K562 (cell line): ENCODE measurements around the gene FABP7. TPM values are rescaled to one million over a fixed set of nuclear protein-coding genes. Genes with fewer than 3 reads are reported as not detected.

Experiments used
- ATAC-seq: fragments of 200-7000 bp; cut with Tn5 transposase; 3 replicates; pipeline ENCODE4 v1.9.1; 2020; ENCODE audit warnings: moderate library complexity
- BruUV-seq: library from RNA; stranded (reverse); fragments of 400-500 nt; replicated peaks from 2 replicates; lab custom pipeline; 2021; lab: Mats Ljungman, UMichigan
- CTCF ChIA-PET: fragments of 300-600 bp; formaldehyde crosslinking; extraction: SDS; loops from one replicate; lab custom pipeline; 2021; ENCODE audit warnings: low intra/inter-chr PET ratio; lab: Yijun Ruan, JAX
- POLR2A ChIA-PET: fragments of 300-600, 350-650 bp; sonication (Branson Sonifier 250); formaldehyde crosslinking; extraction: SDS; loops from one replicate; lab custom pipeline; 2021; ENCODE audit warnings: antibody characterized with exemption, inconsistent platforms; lab: Yijun Ruan, JAX
- DNase-seq, 4 experiments: peaks; one replicate each; pipeline versions ENCODE4 v3.0.0 to v3.0.0-alpha.2; 2011 to 2018; ENCODE audit warnings: low spot score in 3 of 4, mixed read lengths in 3 of 4; ENCODE audit errors: extremely low read depth in 1 of 4
- FAIRE-seq: peaks from 2 replicates; lab custom pipeline; 2011; peaks lifted over from hg19 to GRCh38; lab: Jason Lieb, UNC
- H2AFZ ChIP-seq: 2 replicates; pipeline ENCODE4 v1.6.0; 2011; ENCODE audit warnings: low read depth, low read length, control low read depth, inconsistent platforms
- H3K27ac ChIP-seq: fragments of 200-600 bp; 3 replicates; pipeline ENCODE4 v1.8.0; 2011; ENCODE audit warnings: low read depth, mild to moderate bottlenecking, control low read depth, inconsistent platforms, low read length, moderate library complexity, mixed read lengths; ENCODE audit errors: extremely low read depth
- H3K27me3 ChIP-seq, 2 experiments: fragments of 300-600 bp in 1 of 2; 2 replicates in 1 of 2; 3 replicates in 1 of 2; pipeline versions ENCODE4 v1.6.0 to v1.8.0; 2011; ENCODE audit warnings: inconsistent platforms in 2 of 2, low read length in 2 of 2, mild to moderate bottlenecking in 1 of 2, mixed read lengths in 1 of 2, moderate library complexity in 1 of 2; ENCODE audit not compliant: control insufficient read depth in 2 of 2, insufficient read depth in 2 of 2
- H3K36me3 ChIP-seq: fragments of 300-600 bp; 3 replicates; pipeline ENCODE4 v1.8.0; 2011; ENCODE audit warnings: mild to moderate bottlenecking, low read length, inconsistent platforms; ENCODE audit not compliant: control insufficient read depth, insufficient read depth
- H3K4me1 ChIP-seq, 2 experiments: fragments of 200-600 bp in 1 of 2; replicated peaks in 1 of 2; 2 replicates in 1 of 2; 3 replicates in 1 of 2; pipeline versions ENCODE4 v1.5.1 to v1.8.0; 2011; ENCODE audit warnings: inconsistent platforms in 2 of 2, low read length in 2 of 2, mild to moderate bottlenecking in 1 of 2, mixed read lengths in 1 of 2, moderate library complexity in 1 of 2; ENCODE audit not compliant: control insufficient read depth in 2 of 2, insufficient read depth in 2 of 2
- H3K4me2 ChIP-seq: 2 replicates; pipeline ENCODE4 v1.6.1; 2011; ENCODE audit warnings: low read length, control low read depth, inconsistent platforms, mixed read lengths; ENCODE audit not compliant: insufficient read depth
- H3K4me3 ChIP-seq: fragments of 200-600 bp; sonication (generic), shearing (Covaris generic); 2 replicates; pipeline ENCODE4 v1.5.1; 2016; ENCODE audit warnings: control low read depth, inconsistent platforms
- H3K79me2 ChIP-seq: fragments of 200-600 bp; 3 replicates; pipeline ENCODE4 v1.8.0; 2011; ENCODE audit warnings: low read length, inconsistent platforms; ENCODE audit not compliant: control insufficient read depth, insufficient read depth
- H3K9ac ChIP-seq, 2 experiments: 2 replicates each; pipeline versions ENCODE4 v1.6.0 to v1.6.1; 2011; ENCODE audit warnings: low read depth in 2 of 2, low read length in 2 of 2, control low read depth in 1 of 2, inconsistent platforms in 1 of 2, mild to moderate bottlenecking in 1 of 2, mixed read lengths in 1 of 2; ENCODE audit not compliant: insufficient read depth in 1 of 2
- H3K9me1 ChIP-seq: one replicate; pipeline ENCODE4 v1.6.0; 2011; ENCODE audit warnings: inconsistent platforms, mild to moderate bottlenecking, low read length, moderate library complexity; ENCODE audit not compliant: control insufficient read depth, insufficient read depth
- H3K9me3 ChIP-seq: replicated peaks from 2 replicates; pipeline ENCODE4 v1.5.1; 2011; ENCODE audit warnings: low read depth, low read length, inconsistent platforms; ENCODE audit not compliant: control insufficient read depth, insufficient read depth
- H4K20me1 ChIP-seq: replicated peaks from 2 replicates; pipeline ENCODE4 v1.6.1; 2011; ENCODE audit warnings: low read length, inconsistent platforms, mixed read lengths; ENCODE audit not compliant: control insufficient read depth, insufficient read depth
- ARID3A ChIP-seq: IDR thresholded peaks from 2 replicates; pipeline ENCODE4 v1.6.1; 2012; ENCODE audit warnings: low read depth, low read length, improper control_type of control experiment, borderline replicate concordance
- NR4A1 ChIP-seq, 2 experiments: fragments of 250-450 bp in 1 of 2; fragments of 450-650 bp in 1 of 2; sonication (Bioruptor Pico) in 1 of 2; IDR thresholded peaks; 2 replicates each; pipeline versions ENCODE4 v1.4.0 to v1.6.1; 2016 to 2020; ENCODE audit warnings: mild to moderate bottlenecking in 2 of 2, missing compliant biosample characterization in 1 of 2, missing genetic modification characterization in 1 of 2, moderate library complexity in 1 of 2
- TAF15 ChIP-seq: fragments of 200-400 bp; formaldehyde crosslinking; IDR thresholded peaks from 2 replicates; pipeline ENCODE4 v1.6.1; 2017; ENCODE audit warnings: mild to moderate bottlenecking, low read depth, low read length, moderate library complexity
- THRAP3 ChIP-seq: fragments of 450-650 bp; IDR thresholded peaks from 2 replicates; pipeline ENCODE4 v1.6.1; 2016; ENCODE audit warnings: mild to moderate bottlenecking, inconsistent platforms, borderline replicate concordance
- ZNF586 ChIP-seq: fragments of 450-650 bp; formaldehyde crosslinking; conservative IDR thresholded peaks from 2 replicates; pipeline ENCODE4 v1.4.0; 2020; ENCODE audit warnings: mild to moderate bottlenecking, moderate library complexity
- WGBS: fragments of 100-300 bp; shearing (Covaris generic); methylation state at CpG from one replicate; pipeline ENCODE4 v1.1.6; 2016; ENCODE audit warnings: low coverage, mixed read lengths; ENCODE audit not compliant: insufficient coverage; ENCODE audit errors: missing lambda C conversion rate; 5-methylcytosine and 5-hydroxymethylcytosine counted together
- in situ Hi-C: fragments of 300-500 bp; cut with MboI; formaldehyde crosslinking; loops from 4 replicates; pipeline ENCODE4 v1.15.0; 2018; ENCODE audit warnings: inconsistent platforms, mixed read lengths
- intact Hi-C: fragments of 100-400 bp; cut with micrococcal nuclease; formaldehyde crosslinking; loops from 2 replicates; pipeline ENCODE4 v1.14.2; 2022
- polyA plus RNA-seq, 8 experiments: library from polyadenylated mRNA; depleted of rRNA in 4 of 8; stranded (reverse) in 5 of 8; unstranded in 3 of 8; fragments of >200 nt; fragmentation: Nextera tagmentation in 2 of 8; fragmentation: Illumina TruSeq in 1 of 8; extraction: Ambion mirVana in 2 of 8; extraction: Trizol in 1 of 8; gene quantifications; 2 replicates each; pipeline versions ENCODE4 v1.2.1 to v1.2.3, GENCODE V29; 2011 to 2014; ENCODE audit warnings: inconsistent platforms in 1 of 8, missing spikeins in 1 of 8
- total RNA-seq, 7 experiments: library from RNA; depleted of rRNA in 6 of 7; stranded (reverse); fragments of >200 nt in 6 of 7; fragmentation: Illumina TruSeq in 2 of 7; extraction: Trizol in 2 of 7; gene quantifications; 2 replicates each; pipeline versions ENCODE4 v1.2.1 to v1.2.3, GENCODE V29; 2011 to 2021; ENCODE audit warnings: low replicate concordance in 1 of 7
- TF ChIP-seq, protein P1 (sequence below): fragments of 200-600 bp; sonication (generic); IDR thresholded peaks from one replicate; pipeline ENCODE4 v1.6.1; 2012; ENCODE audit warnings: mild to moderate bottlenecking, low read depth, low read length, inconsistent platforms

The FABP7 gene
- total and polyA plus RNA-seq, 9 of the 15 experiments (the other 6 are each of a cell fraction or from before 2014, with no cell fraction given), result 0.07 to 0.14 TPM; not detected in 7

GRCh38 chr6:122799140-122799745 lies 19.7 kb downstream of the FABP7 start:
- Histone ChIP-seq H4K20me1 (no peaks in the 10 kb centered on the region), H3K9me1 (no peaks in the 10 kb centered on the region), H3K4me1 (no peaks in the 10 kb centered on the region), H3K36me3 (no peaks in the 10 kb centered on the region), H3K27me3 (no peaks in the 10 kb centered on the region), H3K9me3 (no peaks in the 10 kb centered on the region), H3K27ac (no peak overlapping the region), H3K4me3 (no peak overlapping the region), H2AFZ (no peak overlapping the region), H3K79me2 (no peaks in the 10 kb centered on the region), H3K4me2 (no peak overlapping the region), H3K9ac (no peak overlapping the region)
- 28% methylated on average over 4 of the region's 4 CpGs for WGBS
- FAIRE-seq, result no peak
- in situ Hi-C loops, result no loop called here
- intact Hi-C loops, result no loop called here
- ATAC-seq, result no peak
- no peak for DNase-seq
- no TSS peak for BruUV-seq
- ChIA-PET CTCF (no interaction called here), POLR2A (interaction anchor here (0.6 kb wide), 1 partner anchor 11 kb away, joined by 3 read pairs; no protein-coding TSS in a partner anchor)
- TF ChIP-seq ZNF586 (CRISPR knock-in tag) (no peak), TAF15 (no peak), NR4A1 (CRISPR knock-in tag; IDR thresholded peaks at IDR 0.05) (no peak), NR4A1 (tag; IDR thresholded peaks at IDR 0.05) (no peak), ARID3A (no peak), THRAP3 (no peak)
- TF ChIP-seq, protein P1, sequence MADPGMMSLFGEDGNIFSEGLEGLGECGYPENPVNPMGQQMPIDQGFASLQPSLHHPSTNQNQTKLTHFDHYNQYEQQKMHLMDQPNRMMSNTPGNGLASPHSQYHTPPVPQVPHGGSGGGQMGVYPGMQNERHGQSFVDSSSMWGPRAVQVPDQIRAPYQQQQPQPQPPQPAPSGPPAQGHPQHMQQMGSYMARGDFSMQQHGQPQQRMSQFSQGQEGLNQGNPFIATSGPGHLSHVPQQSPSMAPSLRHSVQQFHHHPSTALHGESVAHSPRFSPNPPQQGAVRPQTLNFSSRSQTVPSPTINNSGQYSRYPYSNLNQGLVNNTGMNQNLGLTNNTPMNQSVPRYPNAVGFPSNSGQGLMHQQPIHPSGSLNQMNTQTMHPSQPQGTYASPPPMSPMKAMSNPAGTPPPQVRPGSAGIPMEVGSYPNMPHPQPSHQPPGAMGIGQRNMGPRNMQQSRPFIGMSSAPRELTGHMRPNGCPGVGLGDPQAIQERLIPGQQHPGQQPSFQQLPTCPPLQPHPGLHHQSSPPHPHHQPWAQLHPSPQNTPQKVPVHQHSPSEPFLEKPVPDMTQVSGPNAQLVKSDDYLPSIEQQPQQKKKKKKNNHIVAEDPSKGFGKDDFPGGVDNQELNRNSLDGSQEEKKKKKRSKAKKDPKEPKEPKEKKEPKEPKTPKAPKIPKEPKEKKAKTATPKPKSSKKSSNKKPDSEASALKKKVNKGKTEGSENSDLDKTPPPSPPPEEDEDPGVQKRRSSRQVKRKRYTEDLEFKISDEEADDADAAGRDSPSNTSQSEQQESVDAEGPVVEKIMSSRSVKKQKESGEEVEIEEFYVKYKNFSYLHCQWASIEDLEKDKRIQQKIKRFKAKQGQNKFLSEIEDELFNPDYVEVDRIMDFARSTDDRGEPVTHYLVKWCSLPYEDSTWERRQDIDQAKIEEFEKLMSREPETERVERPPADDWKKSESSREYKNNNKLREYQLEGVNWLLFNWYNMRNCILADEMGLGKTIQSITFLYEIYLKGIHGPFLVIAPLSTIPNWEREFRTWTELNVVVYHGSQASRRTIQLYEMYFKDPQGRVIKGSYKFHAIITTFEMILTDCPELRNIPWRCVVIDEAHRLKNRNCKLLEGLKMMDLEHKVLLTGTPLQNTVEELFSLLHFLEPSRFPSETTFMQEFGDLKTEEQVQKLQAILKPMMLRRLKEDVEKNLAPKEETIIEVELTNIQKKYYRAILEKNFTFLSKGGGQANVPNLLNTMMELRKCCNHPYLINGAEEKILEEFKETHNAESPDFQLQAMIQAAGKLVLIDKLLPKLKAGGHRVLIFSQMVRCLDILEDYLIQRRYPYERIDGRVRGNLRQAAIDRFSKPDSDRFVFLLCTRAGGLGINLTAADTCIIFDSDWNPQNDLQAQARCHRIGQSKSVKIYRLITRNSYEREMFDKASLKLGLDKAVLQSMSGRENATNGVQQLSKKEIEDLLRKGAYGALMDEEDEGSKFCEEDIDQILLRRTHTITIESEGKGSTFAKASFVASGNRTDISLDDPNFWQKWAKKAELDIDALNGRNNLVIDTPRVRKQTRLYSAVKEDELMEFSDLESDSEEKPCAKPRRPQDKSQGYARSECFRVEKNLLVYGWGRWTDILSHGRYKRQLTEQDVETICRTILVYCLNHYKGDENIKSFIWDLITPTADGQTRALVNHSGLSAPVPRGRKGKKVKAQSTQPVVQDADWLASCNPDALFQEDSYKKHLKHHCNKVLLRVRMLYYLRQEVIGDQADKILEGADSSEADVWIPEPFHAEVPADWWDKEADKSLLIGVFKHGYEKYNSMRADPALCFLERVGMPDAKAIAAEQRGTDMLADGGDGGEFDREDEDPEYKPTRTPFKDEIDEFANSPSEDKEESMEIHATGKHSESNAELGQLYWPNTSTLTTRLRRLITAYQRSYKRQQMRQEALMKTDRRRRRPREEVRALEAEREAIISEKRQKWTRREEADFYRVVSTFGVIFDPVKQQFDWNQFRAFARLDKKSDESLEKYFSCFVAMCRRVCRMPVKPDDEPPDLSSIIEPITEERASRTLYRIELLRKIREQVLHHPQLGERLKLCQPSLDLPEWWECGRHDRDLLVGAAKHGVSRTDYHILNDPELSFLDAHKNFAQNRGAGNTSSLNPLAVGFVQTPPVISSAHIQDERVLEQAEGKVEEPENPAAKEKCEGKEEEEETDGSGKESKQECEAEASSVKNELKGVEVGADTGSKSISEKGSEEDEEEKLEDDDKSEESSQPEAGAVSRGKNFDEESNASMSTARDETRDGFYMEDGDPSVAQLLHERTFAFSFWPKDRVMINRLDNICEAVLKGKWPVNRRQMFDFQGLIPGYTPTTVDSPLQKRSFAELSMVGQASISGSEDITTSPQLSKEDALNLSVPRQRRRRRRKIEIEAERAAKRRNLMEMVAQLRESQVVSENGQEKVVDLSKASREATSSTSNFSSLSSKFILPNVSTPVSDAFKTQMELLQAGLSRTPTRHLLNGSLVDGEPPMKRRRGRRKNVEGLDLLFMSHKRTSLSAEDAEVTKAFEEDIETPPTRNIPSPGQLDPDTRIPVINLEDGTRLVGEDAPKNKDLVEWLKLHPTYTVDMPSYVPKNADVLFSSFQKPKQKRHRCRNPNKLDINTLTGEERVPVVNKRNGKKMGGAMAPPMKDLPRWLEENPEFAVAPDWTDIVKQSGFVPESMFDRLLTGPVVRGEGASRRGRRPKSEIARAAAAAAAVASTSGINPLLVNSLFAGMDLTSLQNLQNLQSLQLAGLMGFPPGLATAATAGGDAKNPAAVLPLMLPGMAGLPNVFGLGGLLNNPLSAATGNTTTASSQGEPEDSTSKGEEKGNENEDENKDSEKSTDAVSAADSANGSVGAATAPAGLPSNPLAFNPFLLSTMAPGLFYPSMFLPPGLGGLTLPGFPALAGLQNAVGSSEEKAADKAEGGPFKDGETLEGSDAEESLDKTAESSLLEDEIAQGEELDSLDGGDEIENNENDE, result no peak
